CD4-positive, CD25-positive, alpha-beta regulatory T cell (primary cell): ENCODE measurements around the gene GP5. TPM values are rescaled to one million over a fixed set of nuclear protein-coding genes. Genes with fewer than 3 reads are reported as not detected.

Source experiments
- ATAC-seq, 2 donors: fragments of 150-1000 bp; cut with Tn5 transposase; one replicate each; pipeline ENCODE4 v1.10.0; 2021; ENCODE audit warnings: low read depth in 2 of 2, moderate number of reproducible peaks in 2 of 2, moderate library complexity in 1 of 2
- DNase-seq, 3 donors: peaks; one replicate each; pipeline versions ENCODE4 v3.0.0 to v3.0.0-alpha.2; 2012 to 2022; ENCODE audit warnings: mixed read lengths in 1 of 3
- H3K27ac ChIP-seq: one replicate; pipeline ENCODE4 v1.7.0; 2013; ENCODE audit warnings: mild to moderate bottlenecking, low read length; ENCODE audit not compliant: insufficient read depth, poor library complexity, severe bottlenecking
- H3K27me3 ChIP-seq: one replicate; pipeline ENCODE4 v1.7.0; 2013; ENCODE audit warnings: low read length; ENCODE audit not compliant: control insufficient read depth, insufficient read depth
- H3K36me3 ChIP-seq: one replicate; pipeline ENCODE4 v1.7.0; 2013; ENCODE audit warnings: mild to moderate bottlenecking, low read length, moderate library complexity; ENCODE audit not compliant: control insufficient read depth, insufficient read depth
- H3K4me1 ChIP-seq: 2 replicates; pipeline ENCODE4 v1.7.0; 2013; ENCODE audit warnings: mild to moderate bottlenecking, low read length; ENCODE audit not compliant: insufficient read depth, control insufficient read depth, poor library complexity, severe bottlenecking
- H3K4me3 ChIP-seq: one replicate; pipeline ENCODE4 v1.7.0; 2013; ENCODE audit warnings: low read depth, mild to moderate bottlenecking, low read length, moderate library complexity
- H3K9me3 ChIP-seq, 2 experiments: 1 replicate in 1 of 2; 2 replicates in 1 of 2; pipeline ENCODE4 v1.7.0; 2013; ENCODE audit warnings: low read length in 2 of 2, mild to moderate bottlenecking in 1 of 2, moderate library complexity in 1 of 2; ENCODE audit not compliant: control insufficient read depth in 2 of 2
- H3K27ac Mint-ChIP-seq, 3 donors: one replicate each; pipeline ENCODE4 v1.8.0; 2020 to 2022; ENCODE audit warnings: mild to moderate bottlenecking in 3 of 3, mixed read lengths in 3 of 3, moderate library complexity in 2 of 3
- H3K27me3 Mint-ChIP-seq: one replicate; pipeline ENCODE4 v1.8.0; 2022; ENCODE audit warnings: mild to moderate bottlenecking, mixed read lengths
- H3K36me3 Mint-ChIP-seq: one replicate; pipeline ENCODE4 v1.8.0; 2020; ENCODE audit warnings: mixed read lengths
- H3K4me1 Mint-ChIP-seq, 4 donors: one replicate each; pipeline ENCODE4 v1.8.0; 2020 to 2022; ENCODE audit warnings: mixed read lengths in 4 of 4, mild to moderate bottlenecking in 1 of 4
- H3K4me3 Mint-ChIP-seq, 4 donors: one replicate each; pipeline ENCODE4 v1.8.0; 2020 to 2022; ENCODE audit warnings: mild to moderate bottlenecking in 4 of 4, mixed read lengths in 4 of 4, moderate library complexity in 3 of 4
- H3K9me3 Mint-ChIP-seq, 7 donors: one replicate each; pipeline ENCODE4 v1.8.0; 2020 to 2022; ENCODE audit warnings: mixed read lengths in 7 of 7, mild to moderate bottlenecking in 3 of 7, moderate library complexity in 2 of 7
- polyA plus RNA-seq, 4 donors: library from polyadenylated mRNA; unstranded; fragments of 300-500 nt; fragmentation: Illumina TruSeq; gene quantifications; one replicate each; pipeline ENCODE4 v1.2.3, GENCODE V29; 2021
- total RNA-seq: library from RNA; stranded (reverse); gene quantifications from one replicate; pipeline ENCODE4 v1.2.3, GENCODE V29; 2022

Gene GP5
- total and polyA plus RNA-seq, 5 donors from 2014 or later = 0.41 to 2.7 (median 1.4) TPM

DNA sequence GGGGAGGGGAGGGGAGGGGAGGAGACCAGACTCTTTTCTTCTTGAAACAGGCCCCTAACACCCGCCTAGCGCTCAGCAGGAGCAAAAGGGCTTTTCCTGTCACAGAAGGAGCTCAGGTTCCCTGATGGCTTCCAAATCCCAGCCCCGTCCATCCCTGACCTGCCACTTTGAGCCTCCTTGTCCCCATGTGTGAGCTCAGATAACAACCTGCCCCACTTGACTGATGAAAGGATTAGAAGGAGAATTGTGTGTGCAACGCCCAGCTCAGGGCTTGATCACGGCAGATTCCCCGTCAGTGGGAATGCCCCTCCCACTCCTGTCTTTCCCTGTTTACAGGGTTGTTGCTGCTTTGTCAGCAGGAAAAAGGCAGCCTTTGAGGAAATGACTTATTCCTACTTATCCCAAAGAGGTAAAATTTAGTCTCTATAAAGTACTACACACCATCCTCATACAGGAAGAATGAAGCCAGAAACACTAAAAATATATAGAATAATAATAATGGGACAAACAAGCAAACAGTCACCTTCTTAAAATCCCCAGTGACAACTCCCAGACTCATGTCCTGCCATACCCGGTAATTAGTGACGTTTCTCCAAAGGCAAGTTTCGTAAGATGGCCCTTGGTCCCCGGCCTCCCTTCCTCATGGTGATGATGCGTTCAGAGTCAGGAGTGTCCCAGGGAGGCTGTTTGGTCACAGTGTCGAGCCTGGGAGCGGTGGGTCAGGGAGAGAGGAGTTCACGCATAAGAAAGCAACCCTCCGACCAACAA lies 23.4 kb downstream of the GP5 start:
- peaks cover 23% of the 10 kb centered on the region for H3K27me3 Mint-ChIP-seq

DNA sequence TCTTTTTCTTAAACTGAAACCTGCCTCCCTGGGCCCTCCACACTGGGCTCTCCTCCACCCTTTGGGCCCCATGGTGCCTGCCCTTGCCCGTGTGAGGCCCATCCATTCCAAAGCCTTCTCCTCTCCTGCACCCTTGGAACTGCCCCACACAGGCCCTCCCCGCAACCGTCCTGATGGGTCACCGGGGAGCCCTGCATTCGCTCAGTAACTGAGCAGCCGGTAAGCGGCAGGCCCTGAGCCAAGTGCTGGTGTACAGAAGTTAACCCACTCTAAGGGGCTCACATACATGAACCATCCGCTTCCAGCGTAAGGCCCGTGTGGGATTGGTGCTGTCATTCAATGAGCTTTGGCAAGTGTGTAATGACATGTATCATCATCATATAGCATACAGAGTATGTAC lies 24.1 kb downstream of the GP5 start:
- H3K4me3 ChIP-seq = no peak overlapping the region
- H3K27ac Mint-ChIP-seq = no peak overlapping the region
- H3K4me1 ChIP-seq = no peaks in the 10 kb centered on the region
- no peak overlapping the region for H3K27ac ChIP-seq
- no peak overlapping the region for H3K4me3 Mint-ChIP-seq
- no peaks in the 10 kb centered on the region for H3K36me3 ChIP-seq
- H3K36me3 Mint-ChIP-seq = no peaks in the 10 kb centered on the region
- no peak for ATAC-seq
- H3K9me3 Mint-ChIP-seq = peaks cover 0 to 2% (median 0%) of the 10 kb centered on the region in 7 donors
- no peaks in the 10 kb centered on the region for H3K9me3 ChIP-seq
- H3K4me1 Mint-ChIP-seq = no peaks in the 10 kb centered on the region
- DNase-seq = no peak
- H3K27me3 Mint-ChIP-seq = peaks cover 30% of the 10 kb centered on the region
- peaks cover 2% of the 10 kb centered on the region for H3K27me3 ChIP-seq

More for the DNA sequence above, 23.4 kb downstream of the GP5 start:
- H3K27ac ChIP-seq = no peak overlapping the region
- DNase-seq = no peak
- no peak overlapping the region for H3K4me3 ChIP-seq
- Mint-ChIP-seq H3K9me3 (peaks cover 0 to 2% (median 0%) of the 10 kb centered on the region in 7 donors), H3K4me1 (no peaks in the 10 kb centered on the region), H3K27ac (no peak overlapping the region), H3K36me3 (no peaks in the 10 kb centered on the region), H3K4me3 (no peak overlapping the region)
- ATAC-seq = no peak
- no peaks in the 10 kb centered on the region for H3K4me1 ChIP-seq
- no peaks in the 10 kb centered on the region for H3K36me3 ChIP-seq
- H3K27me3 ChIP-seq = peaks cover 1% of the 10 kb centered on the region
- no peaks in the 10 kb centered on the region for H3K9me3 ChIP-seq

DNA sequence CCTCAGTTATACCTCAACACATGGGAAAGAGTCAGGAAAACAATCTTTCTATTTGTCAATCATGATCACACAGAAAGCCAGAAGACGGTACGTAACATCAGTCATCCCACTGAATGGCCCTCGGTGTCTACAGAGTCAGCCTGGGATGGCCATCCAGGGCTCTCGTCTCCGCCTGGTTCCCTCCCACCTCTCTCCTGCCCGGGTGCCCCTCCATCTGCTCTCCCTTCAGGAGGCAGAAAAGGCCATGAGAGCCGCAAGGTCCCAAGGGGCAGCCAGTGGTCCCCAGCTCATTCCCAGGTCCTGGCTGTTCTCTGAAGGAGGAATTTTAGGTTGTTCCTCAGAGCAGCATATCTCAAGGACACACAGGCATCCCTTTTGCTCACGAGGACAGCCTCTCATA lies 25.2 kb downstream of the GP5 start:
- Mint-ChIP-seq H3K27ac (no peak overlapping the region), H3K27me3 (peaks cover 39% of the 10 kb centered on the region), H3K9me3 (peaks cover 0 to 2% (median 0%) of the 10 kb centered on the region in 7 donors), H3K4me1 (no peaks in the 10 kb centered on the region), H3K4me3 (no peak overlapping the region), H3K36me3 (no peaks in the 10 kb centered on the region)
- DNase-seq (no peak), ATAC-seq (no peak)
- Histone ChIP-seq H3K4me1 (no peaks in the 10 kb centered on the region), H3K4me3 (no peak overlapping the region), H3K27ac (no peak overlapping the region), H3K9me3 (no peaks in the 10 kb centered on the region), H3K27me3 (peaks cover 5% of the 10 kb centered on the region), H3K36me3 (no peaks in the 10 kb centered on the region)

DNA sequence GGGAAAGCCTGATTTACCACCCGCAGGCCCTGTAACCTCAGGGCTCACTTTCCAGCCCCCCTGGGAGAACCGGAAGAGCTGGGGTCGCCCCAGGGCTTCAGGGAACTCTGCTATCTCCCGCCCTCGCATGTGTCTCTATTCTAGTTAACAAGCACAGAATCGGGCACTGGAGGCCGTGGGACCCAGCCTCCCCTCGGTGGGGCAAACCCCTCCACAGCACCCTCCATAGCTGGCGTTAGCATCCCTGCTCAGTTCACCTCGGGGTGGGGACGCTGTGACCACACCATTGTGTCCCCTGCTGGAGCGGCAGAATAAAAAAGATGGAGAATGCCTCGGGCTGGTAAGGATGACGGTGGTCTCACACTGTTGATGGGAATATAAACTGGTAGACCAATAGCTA lies 26.0 kb downstream of the GP5 start:
- Histone ChIP-seq H3K36me3 (no peaks in the 10 kb centered on the region), H3K9me3 (no peaks in the 10 kb centered on the region), H3K27ac (no peak overlapping the region), H3K27me3 (peaks cover 9% of the 10 kb centered on the region), H3K4me3 (no peak overlapping the region), H3K4me1 (no peaks in the 10 kb centered on the region)
- Mint-ChIP-seq H3K27me3 (peaks cover 43% of the 10 kb centered on the region), H3K4me3 (no peak overlapping the region), H3K27ac (no peak overlapping the region), H3K36me3 (no peaks in the 10 kb centered on the region), H3K4me1 (peaks cover 0 to 2% (median 0%) of the 10 kb centered on the region in 4 donors), H3K9me3 (peaks cover 0 to 2% (median 0%) of the 10 kb centered on the region in 7 donors)
- ATAC-seq = peak in 1 of 2 donors; percentile 14
- no peak for DNase-seq

DNA sequence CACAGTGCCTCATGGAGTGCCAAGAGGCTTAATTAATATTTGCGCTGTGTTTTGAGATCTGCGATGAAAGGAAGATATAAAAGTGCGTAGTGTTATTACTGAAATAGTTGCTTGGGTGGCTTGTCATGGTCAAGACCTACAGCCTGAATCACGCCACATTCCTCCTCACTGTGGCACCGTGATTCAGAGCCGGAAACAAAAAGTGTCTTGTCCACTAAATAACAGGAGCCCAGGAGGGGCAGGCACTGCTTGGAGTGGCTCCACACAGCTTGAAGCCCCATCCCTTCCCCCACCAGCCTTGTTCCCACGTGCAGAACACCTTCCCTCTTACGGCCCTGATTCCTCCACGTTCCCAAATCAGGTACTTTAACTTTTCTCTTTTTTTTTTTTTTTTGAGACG lies 28.3 kb downstream of the GP5 start:
- Mint-ChIP-seq H3K36me3 (no peaks in the 10 kb centered on the region), H3K27me3 (peaks cover 45% of the 10 kb centered on the region), H3K4me1 (peaks cover 0 to 2% (median 0%) of the 10 kb centered on the region in 4 donors), H3K9me3 (peaks cover 0 to 2% (median 0%) of the 10 kb centered on the region in 7 donors), H3K4me3 (no peak overlapping the region), H3K27ac (no peak overlapping the region)
- Histone ChIP-seq H3K36me3 (no peaks in the 10 kb centered on the region), H3K4me1 (no peaks in the 10 kb centered on the region), H3K27me3 (peaks cover 10% of the 10 kb centered on the region), H3K4me3 (no peak overlapping the region), H3K27ac (no peak overlapping the region), H3K9me3 (no peaks in the 10 kb centered on the region)
- DNase-seq (no peak), ATAC-seq (no peak)

DNA sequence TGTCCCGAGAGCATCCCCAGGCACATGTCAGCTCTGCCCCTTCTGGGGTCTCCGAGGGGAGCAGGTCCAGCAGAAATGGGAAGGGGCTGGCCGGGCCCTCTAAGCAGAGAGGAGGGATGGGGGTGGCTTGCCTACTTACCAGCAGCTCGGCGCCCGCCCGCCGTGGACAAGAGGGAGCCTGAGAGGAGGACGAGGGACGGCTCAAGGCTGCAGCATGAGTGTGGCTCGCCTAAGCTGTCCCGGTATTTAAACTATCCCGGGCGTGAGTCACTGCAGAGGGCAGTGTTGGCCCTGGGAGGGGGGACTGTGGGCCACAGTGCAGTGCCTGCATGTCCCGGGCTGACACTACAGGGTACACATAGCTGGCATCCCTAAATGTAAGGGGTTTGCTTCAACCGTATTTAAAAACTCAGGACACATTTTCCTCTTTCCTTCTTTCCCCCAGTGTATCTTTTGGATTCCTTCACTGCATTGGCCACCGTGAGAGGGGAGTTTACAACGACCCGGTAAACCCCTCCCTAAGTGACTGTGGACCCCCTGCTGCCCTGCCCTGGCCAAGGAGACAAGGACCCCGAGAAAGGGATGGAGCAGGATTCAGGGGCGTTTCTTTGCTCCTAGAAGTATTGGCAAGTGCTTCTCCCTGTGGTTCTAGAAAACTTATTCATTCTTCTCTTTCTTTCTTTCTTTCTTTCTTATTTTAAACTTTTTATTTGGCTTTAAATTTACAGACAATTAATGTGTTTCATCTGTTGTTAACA lies 29.4 kb downstream of the GP5 start, which contains the start of gene LRRC15:
Gene LRRC15, minus strand, starts transcription at position 222 of the 758 bp plus-strand sequence. CDS start 8,700 bp downstream, outside the sequence.
- peaks cover 10% of the 10 kb centered on the region for H3K27me3 ChIP-seq
- peaks cover 44% of the 10 kb centered on the region for H3K27me3 Mint-ChIP-seq

DNA sequence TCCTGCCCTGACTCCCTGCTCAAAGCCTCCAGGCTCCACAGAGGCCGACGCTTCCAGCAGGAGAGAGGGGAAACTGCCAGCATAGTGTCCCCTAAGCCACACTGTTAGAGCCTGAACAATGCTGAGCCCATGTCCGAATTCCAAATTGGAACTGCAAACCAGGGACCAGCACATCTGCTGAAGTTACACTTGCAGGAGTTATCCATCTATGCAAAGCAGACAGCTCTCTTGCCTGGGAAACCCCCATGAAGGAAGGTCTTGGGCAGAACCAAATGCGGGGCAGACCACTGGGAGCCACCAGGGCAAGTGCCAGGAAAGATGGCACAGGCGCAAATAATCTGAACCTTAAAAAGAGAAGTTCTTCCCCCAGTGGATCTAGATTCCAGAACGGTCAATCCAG lies 30.1 kb downstream of the GP5 start:
- Histone ChIP-seq H3K27ac (no peak overlapping the region), H3K27me3 (peaks cover 10% of the 10 kb centered on the region), H3K4me3 (no peak overlapping the region), H3K4me1 (no peaks in the 10 kb centered on the region), H3K36me3 (no peaks in the 10 kb centered on the region), H3K9me3 (no peaks in the 10 kb centered on the region)
- Mint-ChIP-seq H3K27me3 (peaks cover 45% of the 10 kb centered on the region), H3K27ac (no peak overlapping the region), H3K36me3 (no peaks in the 10 kb centered on the region), H3K4me3 (no peak overlapping the region), H3K9me3 (peaks cover 0 to 2% (median 0%) of the 10 kb centered on the region in 7 donors), H3K4me1 (peaks cover 0 to 2% (median 0%) of the 10 kb centered on the region in 4 donors)
- ATAC-seq = no peak
- DNase-seq = no peak

More for the DNA sequence above, 29.4 kb downstream of the GP5 start, which contains the start of gene LRRC15:
- H3K4me3 ChIP-seq = no peak within 1 kb of the TSS
- H3K36me3 ChIP-seq = no peaks in the 10 kb centered on the region
- no peak within 1 kb of the TSS for H3K27ac ChIP-seq
- H3K9me3 ChIP-seq = no peaks in the 10 kb centered on the region
- no peak for ATAC-seq
- H3K36me3 Mint-ChIP-seq = no peaks in the 10 kb centered on the region
- peaks cover 0 to 2% (median 0%) of the 10 kb centered on the region in 4 donors for H3K4me1 Mint-ChIP-seq
- H3K9me3 Mint-ChIP-seq = peaks cover 0 to 2% (median 0%) of the 10 kb centered on the region in 7 donors
- H3K4me1 ChIP-seq = no peaks in the 10 kb centered on the region
- DNase-seq = peak in 1 of 3 donors; percentile 6
- no peak within 1 kb of the TSS for H3K27ac Mint-ChIP-seq
- H3K4me3 Mint-ChIP-seq = no peak within 1 kb of the TSS
